H1 (cell line): ENCODE data around the gene CD63. TPM values are rescaled to one million over a fixed set of nuclear protein-coding genes. Genes with fewer than 3 reads are reported as not detected.

ENCODE experiments used
- CHD1 ChIP-seq: IDR thresholded peaks from 2 replicates; pipeline ENCODE4 v1.6.1; 2012; ENCODE audit warnings: low read depth, low read length, improper control_type of control experiment
- CHD2 ChIP-seq: IDR thresholded peaks from 2 replicates; pipeline ENCODE4 v1.6.1; 2012; ENCODE audit warnings: low read length, improper control_type of control experiment
- JUND ChIP-seq: IDR thresholded peaks from 2 replicates; pipeline ENCODE4 v1.6.1; 2011; ENCODE audit warnings: mild to moderate bottlenecking, improper control_type of control experiment, low read length
- KDM5A ChIP-seq: fragments of 200-600 bp; IDR thresholded peaks from 2 replicates; pipeline ENCODE4 v1.7.1; 2012; ENCODE audit warnings: mild to moderate bottlenecking, low read length, inconsistent platforms, mixed read lengths
- NRF1 ChIP-seq: IDR thresholded peaks from 2 replicates; pipeline ENCODE4 v1.6.1; 2011; ENCODE audit warnings: mild to moderate bottlenecking, low read depth, low read length, improper control_type of control experiment
- SP2 ChIP-seq: IDR thresholded peaks from 2 replicates; pipeline ENCODE4 v1.6.1; 2012; ENCODE audit warnings: mild to moderate bottlenecking, low read length, inconsistent platforms
- polyA plus RNA-seq, 7 experiments: library from polyadenylated mRNA; depleted of rRNA in 3 of 7; stranded (reverse) in 5 of 7; unstranded in 2 of 7; fragments of >200 nt in 5 of 7; fragments of 200-250 nt in 2 of 7; gene quantifications; 1 replicate in 5 of 7; 2 replicates in 1 of 7; 4 replicates in 1 of 7; pipeline versions ENCODE4 v1.2.1 to v1.2.3, GENCODE V29; 2011 to 2013; ENCODE audit warnings: missing spikeins in 2 of 7, mixed read lengths in 2 of 7
- total RNA-seq: library from RNA; stranded (reverse); fragmentation: NEBNext Ultra II Directional; extraction: Animal tissue kit (Norgen Biotek cat#: 25700); gene quantifications from 2 replicates; pipeline ENCODE4 v1.2.1, GENCODE V29; 2021
- TF ChIP-seq, protein P1 (sequence below): fragments of 300-600 bp; sonication (generic); IDR thresholded peaks from 2 replicates; pipeline ENCODE4 v1.7.1; 2012; ENCODE audit warnings: low read length, moderate library complexity, mild to moderate bottlenecking, inconsistent platforms; ENCODE audit not compliant: insufficient replicate concordance

The CD63 gene
- total and polyA plus RNA-seq, 2 of the 8 experiments (the other 6 are each of a cell fraction or from before 2014, with no cell fraction given), result 440 to 526 TPM

DNA sequence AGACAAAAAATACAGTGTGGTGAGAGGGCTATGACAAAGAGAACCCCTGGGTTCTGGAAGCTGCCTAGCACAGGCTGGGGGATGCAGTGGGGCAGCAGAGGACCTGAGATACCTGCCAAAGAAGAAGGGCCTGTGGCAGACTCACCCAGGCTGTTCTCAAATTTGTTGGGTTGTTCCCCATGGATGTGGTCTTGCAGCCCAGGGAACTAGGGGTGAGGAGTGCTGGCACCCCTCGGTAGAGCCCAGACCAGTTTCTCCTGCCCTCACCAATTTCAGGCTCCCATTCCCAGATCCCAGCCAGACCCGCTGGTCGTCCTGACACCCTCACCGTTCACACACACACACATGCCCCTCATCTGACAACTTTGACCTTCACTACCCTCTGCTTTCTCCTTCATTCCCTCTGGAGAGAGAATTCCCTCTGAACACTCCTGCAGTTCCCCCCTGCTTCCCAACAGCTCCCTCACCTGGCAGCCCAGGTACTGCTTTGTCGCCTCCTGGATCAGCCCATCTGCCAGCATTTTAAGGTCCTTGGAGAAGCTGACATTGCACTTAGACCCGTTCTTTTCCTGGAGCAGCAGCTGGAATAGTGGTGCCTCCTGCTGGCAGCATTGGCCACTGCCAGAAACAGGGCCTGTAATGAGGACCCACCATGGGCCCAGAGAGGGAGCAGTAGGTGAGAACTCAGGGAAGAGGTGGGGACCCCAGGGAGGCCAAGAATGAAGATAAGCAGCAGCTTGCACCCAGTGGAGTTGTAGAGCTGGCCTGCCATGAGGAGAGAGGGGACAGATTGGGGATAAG, 8.2 kb upstream of the CD63 start (continued):
- TF ChIP-seq KDM5A, result no peak
- TF ChIP-seq SP2, result no peak
- no peak; the same call in 1 of the 2 replicates for TF ChIP-seq CHD2
- no peak for TF ChIP-seq CHD1
- TF ChIP-seq JUND, result peak; percentile 55; the same call in 1 of the 2 replicates
- TF ChIP-seq, protein P1, sequence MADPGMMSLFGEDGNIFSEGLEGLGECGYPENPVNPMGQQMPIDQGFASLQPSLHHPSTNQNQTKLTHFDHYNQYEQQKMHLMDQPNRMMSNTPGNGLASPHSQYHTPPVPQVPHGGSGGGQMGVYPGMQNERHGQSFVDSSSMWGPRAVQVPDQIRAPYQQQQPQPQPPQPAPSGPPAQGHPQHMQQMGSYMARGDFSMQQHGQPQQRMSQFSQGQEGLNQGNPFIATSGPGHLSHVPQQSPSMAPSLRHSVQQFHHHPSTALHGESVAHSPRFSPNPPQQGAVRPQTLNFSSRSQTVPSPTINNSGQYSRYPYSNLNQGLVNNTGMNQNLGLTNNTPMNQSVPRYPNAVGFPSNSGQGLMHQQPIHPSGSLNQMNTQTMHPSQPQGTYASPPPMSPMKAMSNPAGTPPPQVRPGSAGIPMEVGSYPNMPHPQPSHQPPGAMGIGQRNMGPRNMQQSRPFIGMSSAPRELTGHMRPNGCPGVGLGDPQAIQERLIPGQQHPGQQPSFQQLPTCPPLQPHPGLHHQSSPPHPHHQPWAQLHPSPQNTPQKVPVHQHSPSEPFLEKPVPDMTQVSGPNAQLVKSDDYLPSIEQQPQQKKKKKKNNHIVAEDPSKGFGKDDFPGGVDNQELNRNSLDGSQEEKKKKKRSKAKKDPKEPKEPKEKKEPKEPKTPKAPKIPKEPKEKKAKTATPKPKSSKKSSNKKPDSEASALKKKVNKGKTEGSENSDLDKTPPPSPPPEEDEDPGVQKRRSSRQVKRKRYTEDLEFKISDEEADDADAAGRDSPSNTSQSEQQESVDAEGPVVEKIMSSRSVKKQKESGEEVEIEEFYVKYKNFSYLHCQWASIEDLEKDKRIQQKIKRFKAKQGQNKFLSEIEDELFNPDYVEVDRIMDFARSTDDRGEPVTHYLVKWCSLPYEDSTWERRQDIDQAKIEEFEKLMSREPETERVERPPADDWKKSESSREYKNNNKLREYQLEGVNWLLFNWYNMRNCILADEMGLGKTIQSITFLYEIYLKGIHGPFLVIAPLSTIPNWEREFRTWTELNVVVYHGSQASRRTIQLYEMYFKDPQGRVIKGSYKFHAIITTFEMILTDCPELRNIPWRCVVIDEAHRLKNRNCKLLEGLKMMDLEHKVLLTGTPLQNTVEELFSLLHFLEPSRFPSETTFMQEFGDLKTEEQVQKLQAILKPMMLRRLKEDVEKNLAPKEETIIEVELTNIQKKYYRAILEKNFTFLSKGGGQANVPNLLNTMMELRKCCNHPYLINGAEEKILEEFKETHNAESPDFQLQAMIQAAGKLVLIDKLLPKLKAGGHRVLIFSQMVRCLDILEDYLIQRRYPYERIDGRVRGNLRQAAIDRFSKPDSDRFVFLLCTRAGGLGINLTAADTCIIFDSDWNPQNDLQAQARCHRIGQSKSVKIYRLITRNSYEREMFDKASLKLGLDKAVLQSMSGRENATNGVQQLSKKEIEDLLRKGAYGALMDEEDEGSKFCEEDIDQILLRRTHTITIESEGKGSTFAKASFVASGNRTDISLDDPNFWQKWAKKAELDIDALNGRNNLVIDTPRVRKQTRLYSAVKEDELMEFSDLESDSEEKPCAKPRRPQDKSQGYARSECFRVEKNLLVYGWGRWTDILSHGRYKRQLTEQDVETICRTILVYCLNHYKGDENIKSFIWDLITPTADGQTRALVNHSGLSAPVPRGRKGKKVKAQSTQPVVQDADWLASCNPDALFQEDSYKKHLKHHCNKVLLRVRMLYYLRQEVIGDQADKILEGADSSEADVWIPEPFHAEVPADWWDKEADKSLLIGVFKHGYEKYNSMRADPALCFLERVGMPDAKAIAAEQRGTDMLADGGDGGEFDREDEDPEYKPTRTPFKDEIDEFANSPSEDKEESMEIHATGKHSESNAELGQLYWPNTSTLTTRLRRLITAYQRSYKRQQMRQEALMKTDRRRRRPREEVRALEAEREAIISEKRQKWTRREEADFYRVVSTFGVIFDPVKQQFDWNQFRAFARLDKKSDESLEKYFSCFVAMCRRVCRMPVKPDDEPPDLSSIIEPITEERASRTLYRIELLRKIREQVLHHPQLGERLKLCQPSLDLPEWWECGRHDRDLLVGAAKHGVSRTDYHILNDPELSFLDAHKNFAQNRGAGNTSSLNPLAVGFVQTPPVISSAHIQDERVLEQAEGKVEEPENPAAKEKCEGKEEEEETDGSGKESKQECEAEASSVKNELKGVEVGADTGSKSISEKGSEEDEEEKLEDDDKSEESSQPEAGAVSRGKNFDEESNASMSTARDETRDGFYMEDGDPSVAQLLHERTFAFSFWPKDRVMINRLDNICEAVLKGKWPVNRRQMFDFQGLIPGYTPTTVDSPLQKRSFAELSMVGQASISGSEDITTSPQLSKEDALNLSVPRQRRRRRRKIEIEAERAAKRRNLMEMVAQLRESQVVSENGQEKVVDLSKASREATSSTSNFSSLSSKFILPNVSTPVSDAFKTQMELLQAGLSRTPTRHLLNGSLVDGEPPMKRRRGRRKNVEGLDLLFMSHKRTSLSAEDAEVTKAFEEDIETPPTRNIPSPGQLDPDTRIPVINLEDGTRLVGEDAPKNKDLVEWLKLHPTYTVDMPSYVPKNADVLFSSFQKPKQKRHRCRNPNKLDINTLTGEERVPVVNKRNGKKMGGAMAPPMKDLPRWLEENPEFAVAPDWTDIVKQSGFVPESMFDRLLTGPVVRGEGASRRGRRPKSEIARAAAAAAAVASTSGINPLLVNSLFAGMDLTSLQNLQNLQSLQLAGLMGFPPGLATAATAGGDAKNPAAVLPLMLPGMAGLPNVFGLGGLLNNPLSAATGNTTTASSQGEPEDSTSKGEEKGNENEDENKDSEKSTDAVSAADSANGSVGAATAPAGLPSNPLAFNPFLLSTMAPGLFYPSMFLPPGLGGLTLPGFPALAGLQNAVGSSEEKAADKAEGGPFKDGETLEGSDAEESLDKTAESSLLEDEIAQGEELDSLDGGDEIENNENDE, result no peak
- no peak for TF ChIP-seq NRF1
